Astrocyte (in vitro differentiated cells and primary cell): ENCODE measurements around the gene PTPRD.

Experiments used
- CTCF ChIP-seq: IDR thresholded peaks from 2 replicates; pipeline ENCODE4 v1.5.1; 2011; ENCODE audit warnings: low read depth, mild to moderate bottlenecking, inconsistent platforms, low read length, moderate library complexity; ENCODE audit not compliant: insufficient read depth
- EZH2 ChIP-seq: IDR thresholded peaks from 2 replicates; pipeline ENCODE4 v1.6.1; 2012; ENCODE audit warnings: mild to moderate bottlenecking, low read length, inconsistent platforms; ENCODE audit not compliant: insufficient read depth

- TF ChIP-seq CTCF (no peak), EZH2 (no peak)
Observed at GRCh38 chr9:9483175-9483574, 1129.6 kb downstream of the PTPRD start.
